K562 (cell line): ENCODE data around the gene ABAT.

Experiments
- BRCA1 ChIP-seq, 2 experiments: fragments of 450-650 bp in 1 of 2; sonication (generic) in 1 of 2; formaldehyde crosslinking in 1 of 2; IDR thresholded peaks; 2 replicates each; pipeline versions ENCODE4 v1.5.0 to v1.6.1; 2017 to 2020; ENCODE audit warnings: mild to moderate bottlenecking in 1 of 2, missing genetic modification reagents in 1 of 2
- CBX5 ChIP-seq: IDR thresholded peaks from 2 replicates; pipeline ENCODE4 v1.6.1; 2014; ENCODE audit warnings: low read depth, borderline replicate concordance
- CREB1 ChIP-seq, 2 experiments: sonication (generic) in 1 of 2; formaldehyde crosslinking in 1 of 2; IDR thresholded peaks; 2 replicates each; pipeline versions ENCODE4 v1.6.1 to v1.8.0; 2012 to 2022; ENCODE audit warnings: inconsistent platforms in 1 of 2, mild to moderate bottlenecking in 1 of 2, missing genetic modification reagents in 1 of 2, moderate library complexity in 1 of 2
- EP300 ChIP-seq: IDR thresholded peaks from 2 replicates; pipeline ENCODE4 v1.6.1; 2012; ENCODE audit warnings: low read length, improper control_type of control experiment
- HIVEP1 ChIP-seq: fragments of 250-450 bp; sonication (Bioruptor Pico); IDR thresholded peaks from 2 replicates; pipeline ENCODE4 v1.4.0; 2020; ENCODE audit warnings: mild to moderate bottlenecking
- MAFF ChIP-seq: IDR thresholded peaks from 2 replicates; pipeline ENCODE4 v1.6.1; 2012; ENCODE audit warnings: low read length, improper control_type of control experiment
- NRF1 ChIP-seq, 2 experiments: fragments of 450-650 bp; IDR thresholded peaks in 1 of 2; conservative IDR thresholded peaks in 1 of 2; 2 replicates each; pipeline ENCODE4 v1.6.1; 2014; ENCODE audit warnings: mild to moderate bottlenecking in 2 of 2
- POLR2AphosphoS5 ChIP-seq: IDR thresholded peaks from 2 replicates; pipeline ENCODE4 v1.6.1; 2011; ENCODE audit warnings: mild to moderate bottlenecking, low read depth, low read length, moderate library complexity; ENCODE audit not compliant: control insufficient read depth, insufficient read depth
- SIX5 ChIP-seq, 2 experiments: IDR thresholded peaks; 2 replicates each; pipeline ENCODE4 v1.6.1; 2011; ENCODE audit warnings: low read length in 2 of 2, borderline replicate concordance in 1 of 2, low read depth in 1 of 2, mild to moderate bottlenecking in 1 of 2, moderate library complexity in 1 of 2; ENCODE audit not compliant: insufficient read depth in 1 of 2
- TF ChIP-seq, protein P1 (sequence below), 2 experiments: fragments of 450-650 bp in 1 of 2; sonication (generic) in 1 of 2; formaldehyde crosslinking in 1 of 2; IDR thresholded peaks in 1 of 2; conservative IDR thresholded peaks in 1 of 2; 2 replicates each; pipeline versions ENCODE4 v1.6.1 to v1.8.1; 2016 to 2023; ENCODE audit warnings: mild to moderate bottlenecking in 2 of 2, moderate library complexity in 2 of 2, inconsistent platforms in 1 of 2, missing genetic modification reagents in 1 of 2

DNA sequence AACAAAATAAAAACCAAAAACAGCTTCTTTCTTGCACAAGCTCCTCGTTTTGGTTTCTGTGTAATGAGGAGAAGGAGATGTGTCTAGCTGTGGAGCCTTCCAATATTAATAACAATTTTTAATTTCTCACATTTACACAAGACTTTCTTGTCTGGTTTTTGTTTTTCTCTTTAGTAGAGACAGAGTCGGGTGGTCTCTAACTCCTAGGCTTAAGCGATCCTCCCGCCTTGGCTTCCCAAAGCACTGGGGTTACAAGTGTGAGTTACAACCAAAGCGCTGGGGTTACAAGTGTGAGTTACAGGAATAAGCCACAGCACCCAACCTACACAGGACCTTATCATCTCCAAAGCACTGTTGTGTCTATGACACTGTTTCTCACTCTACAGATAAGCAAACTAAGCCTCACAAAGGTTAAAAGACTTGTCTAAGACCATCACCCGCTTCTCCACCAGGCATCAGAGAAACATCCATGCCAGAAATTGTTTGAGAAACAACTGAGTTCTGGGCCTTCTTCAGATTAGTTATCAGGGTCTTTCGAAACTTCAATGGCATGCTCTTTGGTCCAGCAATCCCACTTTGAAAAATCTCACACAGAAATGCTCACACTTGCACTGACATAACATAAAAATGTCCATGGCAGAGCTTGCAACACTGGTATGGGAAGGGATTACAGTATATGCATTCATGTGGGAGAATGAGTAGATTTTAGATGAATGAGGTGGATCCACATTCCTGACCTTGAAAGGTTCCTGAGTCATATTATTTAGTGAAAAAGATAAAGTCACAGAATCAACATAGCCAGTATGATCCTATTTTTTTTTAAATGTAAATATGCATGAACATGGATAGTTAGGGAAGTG lies 3.9 kb downstream of the ABAT start:
- TF ChIP-seq CBX5: no peak
- no peak for TF ChIP-seq NRF1 (conservative IDR thresholded peaks at IDR 0.05 in 1 of 2, IDR thresholded peaks at IDR 0.05 in 1 of 2)
- TF ChIP-seq SIX5 (IDR thresholded peaks at IDR 0.05; ENCODE audit: borderline replicate concordance in 1 of 2, insufficient read depth in 1 of 2, low read depth in 1 of 2, low read length in 2 of 2): no peak
- TF ChIP-seq CREB1 (IDR thresholded peaks at IDR 0.05): no peak
- no peak for TF ChIP-seq CREB1 (CRISPR knock-in tag; IDR thresholded peaks at IDR 0.05)
- no peak for TF ChIP-seq POLR2AphosphoS5
- no peak for TF ChIP-seq EP300
- no peak for TF ChIP-seq BRCA1 (IDR thresholded peaks at IDR 0.05)
- TF ChIP-seq BRCA1 (CRISPR knock-in tag; IDR thresholded peaks at IDR 0.05): no peak
- TF ChIP-seq, protein P1, sequence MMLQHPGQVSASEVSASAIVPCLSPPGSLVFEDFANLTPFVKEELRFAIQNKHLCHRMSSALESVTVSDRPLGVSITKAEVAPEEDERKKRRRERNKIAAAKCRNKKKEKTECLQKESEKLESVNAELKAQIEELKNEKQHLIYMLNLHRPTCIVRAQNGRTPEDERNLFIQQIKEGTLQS (IDR thresholded peaks at IDR 0.05): no peak
- TF ChIP-seq, protein P1 (CRISPR knock-in tag; conservative IDR thresholded peaks at IDR 0.05): no peak
- TF ChIP-seq MAFF: no peak
- no peak for TF ChIP-seq HIVEP1
